Stromal cell of bone marrow (primary cell): Measurements from ENCODE around the gene SPOP.
"Not testable (repeated sequence)": the region's sequence is repeated elsewhere in the genome, so short reads cannot be mapped to it uniquely, and the experiment has no call there.

ENCODE experiments used
- DNase-seq: peaks from one replicate; pipeline ENCODE4 v3.0.0-alpha.2; 2012; ENCODE audit warnings: low read depth

Gene SPOP

GRCh38 chr17:49647256-49647585 is 30.7 kb downstream of the SPOP start:
- no peak for DNase-seq

- DNase-seq = peak; percentile 36
Measured at GRCh38 chr17:49646391-49647255, 31.3 kb downstream of the SPOP start.

DNA sequence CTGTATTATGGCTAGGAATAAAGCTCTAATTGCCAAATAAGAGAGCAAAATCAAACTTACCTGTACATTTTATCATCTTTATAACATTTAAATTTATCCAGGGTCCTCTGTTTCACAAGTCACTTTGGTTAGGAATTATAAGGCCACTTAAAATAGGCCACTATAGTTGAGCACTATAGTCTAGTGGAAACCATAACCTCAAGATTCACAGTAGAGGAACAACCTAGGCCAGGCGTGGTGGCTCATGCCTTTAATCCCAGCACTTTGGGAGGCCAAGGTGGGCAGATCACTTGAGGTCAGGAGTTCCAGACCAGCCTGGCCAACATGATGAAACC is 31.9 kb downstream of the SPOP start:
- DNase-seq = not testable (repeated sequence)

GRCh38 chr17:49645654-49646053 is 32.2 kb downstream of the SPOP start:
- no peak for DNase-seq

- no peak for DNase-seq
Measured at GRCh38 chr17:49640556-49640955, 37.3 kb downstream of the SPOP start.

GRCh38 chr17:49638818-49639217 is 39.1 kb downstream of the SPOP start:
- no peak for DNase-seq

DNA sequence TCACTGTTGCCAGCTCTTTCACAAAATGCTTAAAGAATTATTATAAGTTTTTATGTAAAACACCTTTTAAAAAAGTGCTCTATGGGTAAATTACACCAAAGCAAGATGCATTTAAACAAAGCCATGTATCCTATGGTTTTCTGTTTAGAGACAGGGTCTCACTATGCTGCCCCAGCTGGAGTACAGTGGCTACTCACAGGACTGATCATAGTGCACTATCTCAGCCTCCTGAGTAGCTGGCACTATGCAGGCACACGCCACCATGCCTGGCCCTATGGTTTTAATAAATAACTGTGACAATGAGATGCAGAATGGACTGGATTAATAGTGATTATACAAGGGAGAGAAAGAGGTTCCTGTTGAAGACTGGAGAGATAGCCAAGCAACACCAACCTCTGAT is 40.2 kb downstream of the SPOP start:
- no peak for DNase-seq

- no peak for DNase-seq
Measured at GRCh38 chr17:49637050-49637449, 40.8 kb downstream of the SPOP start.

DNA sequence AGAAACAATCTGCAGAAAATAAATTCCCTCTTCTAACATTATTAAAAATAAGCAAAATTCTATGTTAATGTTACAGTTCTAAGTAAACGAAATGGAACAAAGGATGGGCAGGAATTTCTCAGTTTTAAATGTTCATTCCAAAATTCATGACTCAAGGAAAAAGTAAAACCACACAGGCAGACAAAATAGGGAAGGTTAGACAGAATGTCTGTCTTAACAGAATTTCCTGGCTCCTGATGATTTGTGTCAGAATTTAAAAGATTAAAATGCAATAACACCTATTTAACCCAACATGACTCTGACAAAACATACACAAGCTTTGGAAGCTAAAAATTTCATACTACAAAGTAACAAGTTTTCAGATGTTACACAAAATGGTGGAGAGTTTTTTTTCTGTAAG is 42.8 kb downstream of the SPOP start:
- no peak for DNase-seq

GRCh38 chr17:49634485-49634860 is 43.4 kb downstream of the SPOP start:
- DNase-seq = no peak

- DNase-seq = no peak
Measured at GRCh38 chr17:49633762-49634484, 44.0 kb downstream of the SPOP start.

GRCh38 chr17:49633250-49633649 is 44.6 kb downstream of the SPOP start:
- DNase-seq = no peak

- DNase-seq = no peak
Measured at GRCh38 chr17:49632201-49632600, 45.7 kb downstream of the SPOP start.

- DNase-seq = no peak
Measured at GRCh38 chr17:49631496-49631895, 46.4 kb downstream of the SPOP start.

DNA sequence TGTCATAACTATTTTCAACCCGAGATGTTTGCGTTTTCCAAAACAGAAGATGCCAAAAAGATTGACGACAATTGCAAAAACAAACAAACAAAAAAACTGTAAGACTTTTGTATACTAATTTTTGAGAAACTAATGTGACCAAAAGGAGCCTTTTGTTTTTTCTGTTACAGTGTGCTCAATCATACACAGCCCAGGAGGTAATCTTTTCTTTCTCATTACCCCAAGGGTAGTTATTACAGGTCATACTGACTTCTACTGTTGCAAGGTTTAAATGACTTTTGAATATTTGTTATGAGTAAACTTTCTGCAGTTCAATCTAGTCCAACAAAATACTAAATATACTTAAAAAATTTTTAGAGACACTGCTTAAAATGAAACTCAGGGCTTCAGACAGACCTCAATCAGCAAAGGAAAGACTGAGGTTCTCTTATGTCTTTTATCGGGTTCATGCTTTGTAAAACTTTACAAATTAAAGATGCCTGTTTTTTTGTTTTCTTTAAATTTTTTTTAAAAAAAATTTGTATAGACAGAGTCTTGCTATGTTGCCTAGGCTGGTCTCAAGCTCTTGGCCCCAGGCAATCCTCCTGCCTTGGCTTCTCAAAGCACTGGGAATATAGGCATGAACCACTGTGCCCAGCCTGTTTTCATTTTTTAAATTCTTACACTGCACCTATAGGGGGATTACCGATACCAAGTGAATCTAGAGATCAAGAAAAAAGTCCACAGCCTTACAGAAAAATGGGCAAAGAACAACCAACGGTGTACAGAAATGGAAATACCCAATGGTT is 47.6 kb downstream of the SPOP start:
- no peak for DNase-seq

GRCh38 chr17:49629447-49629846 is 48.5 kb downstream of the SPOP start:
- no peak for DNase-seq

- DNase-seq = no peak
Measured at GRCh38 chr17:49624896-49625295, 53.0 kb downstream of the SPOP start.

GRCh38 chr17:49621946-49622529 is 55.9 kb downstream of the SPOP start:
- no peak for DNase-seq

GRCh38 chr17:49621420-49621819 is 56.5 kb downstream of the SPOP start:
- no peak for DNase-seq

DNA sequence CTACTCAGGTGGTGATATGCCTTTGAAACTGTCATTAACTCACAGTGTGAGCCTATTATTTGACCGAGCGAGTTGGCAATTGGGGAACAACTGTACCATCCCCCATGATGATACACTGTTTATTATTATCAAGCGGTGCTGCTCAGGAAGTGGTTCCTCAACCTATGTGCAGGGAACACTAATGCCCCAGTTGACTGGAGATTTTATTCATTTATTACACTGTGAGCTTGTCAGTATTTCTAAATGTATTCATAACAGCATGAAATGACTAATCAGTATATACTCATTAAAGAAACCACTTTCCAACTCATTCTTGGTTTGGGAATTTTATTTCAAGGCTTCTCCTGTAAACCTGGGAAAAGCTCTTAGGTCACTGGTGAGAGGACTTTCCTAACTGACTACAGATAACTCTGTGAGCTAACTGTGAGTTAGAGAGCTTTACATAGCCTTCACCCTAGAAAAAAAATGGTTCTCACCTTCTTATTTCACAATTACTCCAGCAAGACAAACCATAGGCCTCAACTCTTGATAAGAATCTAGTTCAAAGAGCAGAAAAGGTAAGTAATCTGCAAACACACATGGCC is 59.8 kb downstream of the SPOP start:
- peak; percentile 32 for DNase-seq

GRCh38 chr17:49616601-49617131 is 61.2 kb downstream of the SPOP start:
- peak; percentile 87 for DNase-seq

DNA sequence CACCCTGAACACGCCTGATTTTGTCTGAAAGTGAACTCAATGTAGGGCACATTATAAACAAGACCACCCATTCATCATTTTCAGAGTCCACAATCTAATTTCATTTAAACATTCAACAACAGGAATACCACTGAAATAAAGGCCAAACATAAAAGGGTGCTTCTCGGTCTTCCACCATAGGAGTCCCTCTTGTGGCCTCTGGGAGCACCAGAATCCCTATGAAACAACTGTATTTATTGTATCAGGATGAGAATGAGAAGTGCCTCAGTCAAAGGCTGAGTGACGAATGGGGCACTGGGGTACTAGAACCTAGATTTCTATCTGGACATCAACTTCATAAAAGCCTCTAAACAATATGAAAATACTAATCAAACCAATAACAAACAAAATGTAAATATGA is 61.8 kb downstream of the SPOP start:
- DNase-seq = no peak
